GM19238 (cell line): ENCODE results near the gene NEURL1.

Source experiments
- DNase-seq: peaks from one replicate; pipeline ENCODE4 v3.0.0; 2011; ENCODE audit warnings: low spot score; ENCODE audit not compliant: insufficient read length

NEURL1 gene, protein sequence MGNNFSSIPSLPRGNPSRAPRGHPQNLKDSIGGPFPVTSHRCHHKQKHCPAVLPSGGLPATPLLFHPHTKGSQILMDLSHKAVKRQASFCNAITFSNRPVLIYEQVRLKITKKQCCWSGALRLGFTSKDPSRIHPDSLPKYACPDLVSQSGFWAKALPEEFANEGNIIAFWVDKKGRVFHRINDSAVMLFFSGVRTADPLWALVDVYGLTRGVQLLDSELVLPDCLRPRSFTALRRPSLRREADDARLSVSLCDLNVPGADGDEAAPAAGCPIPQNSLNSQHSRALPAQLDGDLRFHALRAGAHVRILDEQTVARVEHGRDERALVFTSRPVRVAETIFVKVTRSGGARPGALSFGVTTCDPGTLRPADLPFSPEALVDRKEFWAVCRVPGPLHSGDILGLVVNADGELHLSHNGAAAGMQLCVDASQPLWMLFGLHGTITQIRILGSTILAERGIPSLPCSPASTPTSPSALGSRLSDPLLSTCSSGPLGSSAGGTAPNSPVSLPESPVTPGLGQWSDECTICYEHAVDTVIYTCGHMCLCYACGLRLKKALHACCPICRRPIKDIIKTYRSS

GRCh38 chr10:103493362-103493915, at the start of gene NEURL1:
NEURL1 (plus strand) TSS chr10:103493705; CDS start chr10:103494388, 683 bp downstream.
- DNase-seq: no peak

GRCh38 chr10:103444478-103444877, 49.0 kb upstream of the NEURL1 start:
- DNase-seq: no peak

DNA sequence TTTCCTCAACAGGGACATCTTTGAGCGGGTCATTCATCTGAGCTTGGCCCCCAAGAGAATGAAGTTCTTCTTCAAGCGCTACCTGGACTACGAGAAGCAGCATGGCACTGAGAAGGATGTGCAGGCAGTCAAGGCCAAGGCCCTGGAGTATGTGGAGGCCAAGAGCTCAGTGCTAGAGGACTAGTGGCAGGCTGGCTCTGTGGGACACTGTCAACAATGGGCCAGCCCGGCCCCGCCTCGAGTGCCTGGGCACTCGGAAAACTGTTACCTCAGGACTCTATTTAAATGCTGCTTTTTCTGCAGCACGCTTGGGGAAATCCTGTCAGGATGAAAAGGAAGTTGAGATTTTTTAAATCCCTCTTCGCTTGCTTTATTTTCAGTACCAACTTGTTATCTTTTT, 48.1 kb upstream of the NEURL1 start:
- DNase-seq: no peak

- DNase-seq: no peak
Observed at GRCh38 chr10:103445767-103446567, 47.5 kb upstream of the NEURL1 start.

GRCh38 chr10:103447187-103447586, 46.3 kb upstream of the NEURL1 start:
- DNase-seq: no peak

- DNase-seq: no peak
Observed at GRCh38 chr10:103448746-103449145, 44.8 kb upstream of the NEURL1 start.

DNA sequence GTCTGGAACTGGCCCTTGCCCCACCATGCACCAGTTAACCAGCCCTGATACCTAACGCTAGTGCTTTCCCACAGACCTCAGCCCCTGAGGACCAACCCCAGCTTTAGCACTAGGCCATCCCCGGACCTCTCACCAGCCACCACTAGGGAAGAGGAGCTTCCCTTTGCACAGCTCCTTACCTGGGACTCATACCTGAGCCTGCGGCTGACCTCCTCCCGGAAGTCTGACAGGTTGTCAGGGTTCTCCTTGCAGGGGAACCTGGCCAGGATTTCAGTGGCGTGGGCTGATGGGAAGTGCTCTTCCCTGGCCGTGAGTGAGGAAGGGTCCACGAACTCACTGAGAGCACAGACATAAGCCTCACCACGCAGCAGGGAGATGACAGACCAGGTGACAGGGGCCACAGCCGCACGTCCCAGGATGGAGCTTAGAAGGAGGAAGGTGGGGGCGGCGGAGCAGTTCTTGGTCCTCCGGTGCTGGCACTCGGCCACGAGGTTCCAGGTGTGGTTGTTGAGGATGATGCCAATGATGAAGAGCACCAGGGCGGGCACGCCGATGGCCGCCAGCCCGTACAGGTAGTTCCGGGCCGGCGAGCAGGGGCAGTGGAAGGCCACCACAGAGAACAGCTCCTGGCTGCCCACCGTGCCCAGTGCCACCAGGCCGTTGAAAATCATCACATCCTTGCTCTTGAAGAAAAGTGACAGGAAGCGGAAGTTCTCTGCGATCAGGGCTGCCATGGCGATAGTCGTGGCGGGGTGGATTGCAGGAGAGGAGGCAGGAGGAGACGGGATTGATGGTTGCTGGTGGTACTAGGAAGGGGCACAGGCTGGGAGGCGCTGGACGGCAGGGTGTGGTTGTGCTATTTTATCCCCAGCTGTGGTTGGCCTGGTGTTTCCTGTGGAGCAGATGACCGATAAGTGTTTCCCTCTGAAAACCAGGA, 44.0 kb upstream of the NEURL1 start:
- no peak for DNase-seq

GRCh38 chr10:103450201-103450695, 43.3 kb upstream of the NEURL1 start:
- no peak for DNase-seq

- DNase-seq: peak; percentile 63
Observed at GRCh38 chr10:103451091-103451813, 42.3 kb upstream of the NEURL1 start.

GRCh38 chr10:103451831-103452505, 41.5 kb upstream of the NEURL1 start, which contains the start of gene CALHM2:
CALHM2 (minus strand) TSS chr10:103452370; CDS start chr10:103449941, 2,429 bp downstream.
- DNase-seq: peak; percentile 90

DNA sequence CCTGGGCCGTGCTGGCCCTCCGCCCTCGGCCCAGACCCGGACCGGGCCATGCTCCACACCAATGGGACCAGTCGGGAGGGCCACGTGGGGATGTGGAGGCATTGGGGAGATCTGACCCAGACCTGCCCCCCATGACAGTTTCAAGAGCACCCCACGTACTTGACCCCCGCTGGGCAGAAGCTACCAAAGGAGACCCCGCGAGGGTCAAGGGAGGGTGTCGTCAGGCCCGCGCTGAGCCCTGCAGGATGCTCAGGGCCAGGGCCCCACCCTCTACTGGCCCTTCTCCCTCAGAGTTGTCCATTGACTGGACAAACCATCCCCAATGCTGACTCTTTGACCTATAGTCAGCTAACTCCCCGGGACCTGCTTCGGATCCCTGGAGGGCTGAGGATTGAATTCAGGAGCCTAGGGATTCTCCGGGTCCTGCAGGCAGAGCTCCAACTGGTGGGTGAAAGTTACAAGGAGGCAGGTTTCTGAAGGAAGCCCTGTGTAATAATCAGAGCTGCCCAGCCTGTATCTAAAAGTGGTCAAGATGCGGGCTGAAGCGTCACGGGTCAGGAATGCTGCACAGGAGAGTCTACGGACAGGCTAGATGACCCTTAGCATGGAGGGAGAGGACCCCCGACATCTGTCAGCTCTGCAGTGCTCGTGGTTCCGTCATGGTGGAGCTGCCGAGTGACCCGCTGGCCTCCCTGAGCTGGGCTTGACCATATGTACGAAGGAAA, 40.8 kb upstream of the NEURL1 start:
- DNase-seq: no peak

- no peak for DNase-seq
Observed at GRCh38 chr10:103454026-103454425, 39.5 kb upstream of the NEURL1 start.

- no peak for DNase-seq
Observed at GRCh38 chr10:103455235-103455634, 38.3 kb upstream of the NEURL1 start.

- no peak for DNase-seq
Observed at GRCh38 chr10:103456074-103456660, 37.3 kb upstream of the NEURL1 start.

GRCh38 chr10:103457176-103457712, 36.3 kb upstream of the NEURL1 start:
- DNase-seq: no peak

GRCh38 chr10:103457896-103458583, 35.5 kb upstream of the NEURL1 start:
- DNase-seq: no peak

- peak; percentile 69 for DNase-seq
Observed at GRCh38 chr10:103458720-103459119, 34.8 kb upstream of the NEURL1 start, which contains the start of gene CALHM1. CALHM1 (minus strand) TSS chr10:103458900; CDS start chr10:103458751, 149 bp downstream.
